Stomach (tissue), 4 donors: ENCODE measurements around the gene PRKG1.

ENCODE experiments used
- EP300 ChIP-seq: sonication (generic); formaldehyde crosslinking; IDR thresholded peaks from one replicate; pipeline ENCODE4 v1.6.1; 2017; ENCODE audit warnings: antibody characterized with exemption
- TF ChIP-seq, protein P1 (sequence below), 7 experiments: fragments of 450-650 bp in 4 of 7; fragments of 200-600 bp in 3 of 7; sonication (generic) in 3 of 7; IDR thresholded peaks; one replicate each; pipeline ENCODE4 v1.5.1; 2016 to 2019; ENCODE audit warnings: antibody characterized with exemption in 7 of 7, control low read depth in 2 of 7, mild to moderate bottlenecking in 1 of 7

DNA sequence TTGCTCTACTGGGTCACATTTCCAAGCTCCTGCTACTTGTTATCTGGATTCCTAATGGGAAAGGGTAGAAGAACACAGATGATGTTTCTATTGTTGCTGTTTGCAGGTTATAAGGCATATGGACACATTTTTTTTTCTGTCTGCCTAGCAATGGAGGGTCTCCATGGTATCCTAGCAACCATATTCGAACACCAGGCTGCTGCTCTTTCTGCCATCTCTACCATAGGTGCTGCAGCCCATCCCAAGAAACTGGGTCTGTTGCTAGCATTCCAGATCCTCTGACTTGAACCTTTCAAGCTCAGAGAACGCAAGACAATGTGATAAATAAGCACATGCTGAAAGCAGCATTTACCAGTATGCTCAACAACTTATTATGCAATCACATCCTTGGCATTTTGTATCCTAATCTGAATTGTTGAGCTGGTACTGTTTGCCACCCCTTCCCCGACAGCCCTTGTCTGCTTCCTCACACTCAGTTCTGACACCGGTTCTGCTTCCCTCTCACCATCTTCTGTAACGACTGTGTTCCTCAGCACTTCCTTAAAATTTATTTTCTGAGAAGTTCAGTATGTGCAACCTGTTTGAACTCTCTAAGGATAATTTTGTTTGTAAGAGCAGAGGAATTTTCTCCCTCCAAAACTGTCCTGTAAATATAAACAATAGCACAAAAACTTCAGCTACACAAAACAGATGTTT is 6.2 kb downstream of the PRKG1 start:
- TF ChIP-seq, protein P1, sequence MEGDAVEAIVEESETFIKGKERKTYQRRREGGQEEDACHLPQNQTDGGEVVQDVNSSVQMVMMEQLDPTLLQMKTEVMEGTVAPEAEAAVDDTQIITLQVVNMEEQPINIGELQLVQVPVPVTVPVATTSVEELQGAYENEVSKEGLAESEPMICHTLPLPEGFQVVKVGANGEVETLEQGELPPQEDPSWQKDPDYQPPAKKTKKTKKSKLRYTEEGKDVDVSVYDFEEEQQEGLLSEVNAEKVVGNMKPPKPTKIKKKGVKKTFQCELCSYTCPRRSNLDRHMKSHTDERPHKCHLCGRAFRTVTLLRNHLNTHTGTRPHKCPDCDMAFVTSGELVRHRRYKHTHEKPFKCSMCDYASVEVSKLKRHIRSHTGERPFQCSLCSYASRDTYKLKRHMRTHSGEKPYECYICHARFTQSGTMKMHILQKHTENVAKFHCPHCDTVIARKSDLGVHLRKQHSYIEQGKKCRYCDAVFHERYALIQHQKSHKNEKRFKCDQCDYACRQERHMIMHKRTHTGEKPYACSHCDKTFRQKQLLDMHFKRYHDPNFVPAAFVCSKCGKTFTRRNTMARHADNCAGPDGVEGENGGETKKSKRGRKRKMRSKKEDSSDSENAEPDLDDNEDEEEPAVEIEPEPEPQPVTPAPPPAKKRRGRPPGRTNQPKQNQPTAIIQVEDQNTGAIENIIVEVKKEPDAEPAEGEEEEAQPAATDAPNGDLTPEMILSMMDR (IDR thresholded peaks at IDR 0.05) = no peak
- TF ChIP-seq EP300 = no peak
